GM19468 (cell line): Measurements from ENCODE around the gene BMP5.
"Not testable (repeated sequence)": the region's sequence is repeated elsewhere in the genome, so short reads cannot be mapped to it uniquely, and the experiment has no call there.

Experiments used
- ATAC-seq: cut with Tn5 transposase; IDR thresholded peaks from one replicate; pipeline ENCODE4 v1.9.1; 2021; ENCODE audit warnings: mild to moderate bottlenecking, moderate library complexity, moderate number of reproducible peaks; ENCODE audit not compliant: unreplicated experiment; ENCODE audit errors: extremely low read depth

BMP5 gene

DNA sequence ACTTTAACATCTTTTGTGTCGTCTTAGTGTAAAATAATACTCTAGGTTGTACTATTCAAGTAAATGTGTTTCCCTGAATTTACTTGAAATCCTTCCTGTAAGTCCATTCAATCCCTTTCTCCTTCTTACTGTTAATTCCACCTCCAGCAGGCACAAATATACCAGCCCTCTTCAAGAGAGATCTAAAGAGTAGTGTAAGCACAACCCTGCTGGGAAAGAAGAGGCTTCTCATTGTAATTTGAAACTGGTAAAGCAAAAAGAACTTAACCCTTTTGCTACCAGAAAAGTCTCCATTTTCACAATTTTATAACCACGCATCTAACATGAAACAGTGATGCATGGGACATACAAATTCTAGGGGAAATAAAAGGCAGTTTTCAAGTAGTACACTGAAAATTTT is at the start of gene BMP5:
TSS of gene BMP5 (minus strand) at position 191 of the 400 bp plus-strand sequence. CDS start 725 bp downstream, outside the sequence.
- ATAC-seq, result no peak

DNA sequence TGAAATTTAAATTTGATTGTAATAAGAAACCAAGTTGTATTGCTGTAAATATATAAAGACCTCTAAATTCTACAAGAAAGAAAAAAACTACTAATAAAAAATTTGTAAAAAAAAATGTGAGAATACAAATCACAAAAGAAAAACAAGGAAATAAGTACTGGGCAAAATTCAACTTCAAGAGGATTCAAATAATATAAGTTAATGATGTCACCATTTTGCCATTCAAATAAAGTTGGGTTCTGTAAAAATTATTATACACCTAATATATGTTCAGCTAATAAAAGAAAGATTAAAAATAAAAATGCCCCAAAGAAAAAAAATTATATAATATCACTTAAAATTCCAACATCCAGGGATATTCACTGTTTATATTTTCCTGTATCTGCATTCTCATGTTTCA is 47.0 kb upstream of the BMP5 start:
- ATAC-seq, result no peak

DNA sequence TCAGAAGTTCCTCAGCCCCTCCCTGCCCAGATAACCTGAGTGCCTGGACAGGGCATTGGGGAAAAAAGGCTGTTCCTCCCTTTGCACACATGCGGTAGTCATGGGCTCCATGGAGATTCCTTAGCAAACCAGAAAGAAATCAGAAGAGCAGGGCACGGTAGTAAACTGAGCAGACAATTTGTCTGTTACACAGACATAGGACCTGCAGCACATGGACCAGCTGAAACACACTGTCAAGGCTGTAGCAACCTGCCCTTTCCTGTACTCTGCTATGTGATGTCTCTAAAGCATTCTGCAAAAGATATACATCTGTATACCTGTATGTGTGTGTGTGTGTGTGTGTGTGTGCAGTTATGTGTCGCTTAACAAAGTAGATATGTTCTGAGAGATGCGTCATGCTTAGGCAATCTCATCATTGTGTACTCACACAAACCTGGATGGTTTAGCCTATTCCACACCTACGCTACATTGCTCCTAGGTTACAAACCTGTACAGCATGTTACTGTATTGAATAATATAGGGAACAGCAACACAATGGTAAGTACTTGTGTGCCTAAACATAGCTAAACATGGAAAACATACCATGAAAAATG is 44.4 kb upstream of the BMP5 start:
- ATAC-seq, result no peak

DNA sequence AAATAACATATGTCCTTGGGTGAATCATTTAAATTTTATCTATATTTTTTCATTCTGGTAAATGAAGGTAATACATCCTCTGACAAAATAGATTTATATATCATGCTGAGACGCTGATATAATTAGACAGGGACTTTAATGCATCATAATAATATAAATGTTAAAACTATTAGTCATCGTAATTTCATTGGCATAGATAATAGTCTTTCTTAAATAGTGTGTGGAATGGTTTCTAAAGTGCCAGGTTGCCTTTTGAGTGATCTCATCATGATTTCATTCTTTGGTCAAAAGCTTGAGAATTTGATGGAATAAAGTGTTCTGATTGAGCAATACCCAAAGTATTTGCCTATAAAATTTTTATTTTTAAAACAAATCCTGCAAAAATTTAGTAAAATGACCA is 43.2 kb upstream of the BMP5 start:
- no peak for ATAC-seq

DNA sequence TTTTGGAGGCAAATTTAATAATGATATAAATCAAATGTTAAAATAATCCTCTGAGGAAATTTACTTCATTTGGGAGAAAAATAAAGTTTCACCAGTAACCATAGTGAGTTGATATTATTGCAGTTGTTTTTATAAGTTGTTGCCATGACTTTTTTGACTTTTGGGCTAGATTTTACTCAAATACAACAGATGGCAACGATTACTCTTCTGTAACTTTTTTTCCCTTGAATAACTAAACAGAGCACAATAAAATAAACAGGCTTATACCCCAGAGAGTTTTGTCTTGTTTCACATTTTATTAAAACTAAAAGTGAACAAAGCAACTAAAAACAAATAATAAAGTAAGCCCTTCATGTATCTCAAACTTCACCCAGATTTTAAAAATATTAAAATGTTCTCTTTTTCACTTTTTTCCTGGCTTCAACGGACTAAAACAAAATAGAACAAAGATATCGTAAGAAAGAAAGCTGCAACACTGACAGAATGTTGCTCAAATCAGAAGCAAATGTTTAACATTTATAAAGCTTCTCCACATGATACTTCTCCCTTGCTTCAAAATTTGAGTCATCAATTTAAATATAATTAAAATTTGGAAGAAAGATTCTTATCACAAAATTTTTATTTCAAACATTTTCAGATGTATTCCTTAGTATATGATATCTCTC is 42.5 kb upstream of the BMP5 start:
- no peak for ATAC-seq

DNA sequence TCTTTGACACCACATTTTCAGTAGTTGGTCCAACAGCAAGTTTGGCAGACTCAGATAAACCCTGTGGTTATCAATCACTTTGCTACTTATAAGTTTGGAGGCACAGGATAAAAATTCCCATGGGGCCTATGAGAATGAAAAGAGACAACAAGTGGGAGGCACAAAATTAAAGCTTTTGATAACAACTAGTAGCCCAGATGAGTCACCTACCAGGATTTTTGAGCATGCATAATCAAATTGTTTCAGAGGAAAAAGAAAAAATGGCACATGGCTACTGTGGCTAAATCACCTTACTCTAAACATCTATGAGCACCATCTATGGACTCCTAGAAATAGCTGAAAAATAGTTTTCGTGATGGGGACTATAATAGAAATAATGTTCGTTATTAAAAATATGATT is 40.8 kb upstream of the BMP5 start:
- no peak for ATAC-seq

DNA sequence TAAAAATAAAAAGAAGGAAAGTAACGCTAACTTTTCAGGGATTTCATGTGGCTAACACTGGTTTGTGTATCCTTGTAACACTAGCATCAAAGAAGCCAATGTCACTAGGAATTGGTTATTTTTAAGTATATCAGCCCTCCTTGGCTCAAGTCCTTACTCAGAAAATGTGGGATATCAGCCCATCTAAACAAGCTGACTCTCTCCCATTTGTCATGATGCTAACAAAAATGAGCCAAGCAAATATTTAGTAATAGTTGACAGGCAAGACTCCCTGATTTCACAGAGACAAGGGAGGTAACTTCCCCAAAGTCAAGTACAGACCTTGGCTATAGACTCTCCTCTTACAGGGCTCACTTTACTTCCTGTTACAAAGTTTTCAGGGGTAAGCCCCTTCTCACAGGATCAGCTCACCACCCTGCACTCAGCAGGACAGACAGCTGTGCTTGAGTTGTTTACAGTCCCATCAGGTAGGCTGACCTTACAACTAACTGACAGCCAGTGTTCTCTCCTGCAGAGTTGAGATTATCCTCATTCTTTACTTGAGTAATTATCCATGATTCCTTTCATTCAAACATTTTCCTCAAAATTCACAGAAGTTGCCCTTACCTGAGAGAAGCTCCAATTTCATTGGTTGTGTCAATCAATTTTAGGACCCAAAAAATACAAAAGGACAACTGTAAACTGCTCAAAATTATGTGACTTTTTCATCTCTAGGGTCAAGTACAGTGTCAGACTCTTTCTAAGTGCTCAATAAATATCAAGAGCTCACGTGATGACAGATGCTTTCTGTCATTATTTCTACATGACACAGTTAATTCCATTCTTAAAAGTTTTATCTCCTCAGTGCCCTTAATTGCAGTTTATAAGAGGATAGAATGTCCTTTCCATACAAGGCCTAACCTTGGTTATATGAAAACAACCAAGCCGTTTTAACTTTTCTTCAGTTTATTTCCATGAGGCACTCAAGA is 38.1 kb upstream of the BMP5 start:
- no peak for ATAC-seq

DNA sequence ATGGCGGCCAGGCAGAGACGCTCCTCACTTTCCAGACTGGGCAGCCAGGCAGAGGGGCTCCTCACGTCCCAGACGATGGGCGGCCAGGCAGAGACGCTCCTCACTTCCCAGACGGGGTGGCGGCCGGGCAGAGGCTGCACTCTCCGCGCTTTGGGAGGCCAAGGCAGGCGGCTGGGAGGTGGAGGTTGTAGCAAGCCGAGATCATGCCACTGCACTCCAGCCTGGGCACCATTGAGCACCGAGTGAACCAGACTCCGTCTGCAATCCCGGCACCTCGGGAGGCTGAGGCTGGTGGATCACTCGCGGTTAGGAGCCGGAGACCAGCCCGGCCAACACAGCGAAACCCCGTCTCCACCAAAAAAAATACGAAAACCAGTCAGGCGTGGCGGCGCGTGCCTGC is 35.1 kb upstream of the BMP5 start:
- ATAC-seq, result not testable (repeated sequence)

DNA sequence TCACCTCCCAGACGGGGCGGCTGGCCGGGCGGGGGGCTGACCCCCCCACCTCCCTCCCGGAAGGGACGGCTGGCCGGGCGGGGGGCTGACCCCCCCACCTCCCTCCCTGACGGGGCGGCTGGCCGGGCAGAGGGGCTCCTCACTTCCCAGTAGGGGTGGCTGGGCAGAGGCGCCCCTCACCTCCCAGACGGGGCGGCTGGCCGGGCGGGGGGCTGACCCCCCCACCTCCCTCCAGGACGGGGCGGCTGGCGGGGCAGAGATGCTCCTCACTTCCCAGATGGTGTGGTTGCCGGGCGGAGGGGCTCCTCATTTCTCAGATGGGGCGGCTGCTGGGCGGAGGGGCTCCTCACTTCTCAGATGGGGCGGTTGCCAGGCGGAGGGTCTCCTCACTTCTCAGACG is 34.5 kb upstream of the BMP5 start:
- ATAC-seq, result not testable (repeated sequence)

DNA sequence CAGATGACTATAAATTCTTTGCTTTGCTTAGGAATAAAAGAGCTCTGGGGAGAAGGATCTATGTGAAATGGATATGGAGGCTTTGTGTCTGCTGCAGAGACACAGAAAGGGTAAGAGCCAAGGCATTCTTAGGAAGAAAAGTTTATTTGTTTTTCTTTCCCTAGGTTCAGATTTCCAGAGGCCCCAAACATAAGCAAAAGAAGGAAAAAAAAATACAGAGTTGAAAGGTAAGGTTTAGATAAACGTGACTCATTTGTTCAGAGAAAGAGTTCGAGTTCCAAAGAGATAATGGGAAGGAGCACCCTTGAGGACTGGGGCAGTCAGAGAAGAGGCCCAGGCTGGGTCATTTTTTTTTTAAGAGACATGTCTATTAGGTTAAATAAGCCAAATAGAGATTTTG is 27.4 kb upstream of the BMP5 start:
- ATAC-seq, result no peak

DNA sequence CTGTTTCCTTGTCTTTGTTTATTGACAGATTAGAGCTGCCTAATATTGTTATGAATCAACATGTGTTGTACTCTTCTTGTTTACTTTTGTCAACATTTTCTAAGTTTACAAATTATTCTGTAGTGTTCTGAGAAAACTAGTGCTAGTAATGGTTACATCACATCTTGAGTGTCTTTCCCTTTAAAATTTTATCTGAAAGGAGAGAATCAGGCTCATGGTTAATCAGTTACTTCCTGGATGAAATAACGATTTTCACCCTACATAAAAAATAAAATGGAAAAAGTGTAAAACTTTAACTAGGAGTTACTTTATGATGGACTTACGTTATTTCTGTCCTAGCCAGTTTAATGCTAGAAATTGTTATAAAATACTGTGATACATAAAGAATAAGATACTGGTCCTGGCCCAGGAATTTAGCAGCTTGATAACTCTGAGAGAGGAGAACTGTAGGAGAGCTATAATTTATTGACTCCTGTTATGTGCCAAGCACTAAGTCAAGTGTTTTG is 26.4 kb upstream of the BMP5 start:
- ATAC-seq, result no peak

DNA sequence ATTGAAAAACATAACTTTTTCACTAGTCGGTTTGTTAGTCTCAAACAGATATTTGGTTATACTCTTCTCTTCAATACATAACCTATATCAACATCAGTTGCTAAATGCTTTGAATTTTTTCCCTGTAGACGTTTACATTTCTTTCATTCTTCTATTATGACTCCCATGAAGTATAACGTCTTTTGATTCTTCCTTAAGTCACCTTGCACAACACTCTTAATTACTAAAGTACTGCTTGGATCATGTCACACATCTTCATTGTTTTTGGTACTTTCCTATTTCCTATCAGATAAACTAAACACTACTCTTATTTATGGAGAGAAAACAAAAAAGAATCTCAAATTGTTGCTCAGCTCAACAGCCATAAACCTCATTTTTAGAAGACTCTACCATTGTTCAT is 23.0 kb upstream of the BMP5 start:
- no peak for ATAC-seq

DNA sequence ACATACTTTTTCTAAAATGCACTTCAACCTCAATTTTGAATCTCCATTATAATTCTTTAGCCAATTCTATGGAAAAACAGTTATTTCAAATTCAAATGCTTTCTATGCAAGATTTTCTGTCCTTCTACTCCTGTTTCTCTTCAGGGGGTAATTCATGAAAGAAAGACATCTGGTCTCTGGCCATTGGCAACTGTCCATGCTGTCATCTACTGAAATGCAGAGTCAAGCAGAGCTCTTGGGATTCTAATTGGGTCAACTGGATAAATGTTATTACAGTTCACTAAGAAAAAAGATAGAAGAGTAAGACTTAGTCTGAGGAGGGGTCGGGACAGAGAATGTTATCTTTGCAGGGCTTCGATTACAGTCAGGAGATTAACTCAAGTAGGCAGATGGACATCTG is 22.0 kb upstream of the BMP5 start:
- no peak for ATAC-seq

DNA sequence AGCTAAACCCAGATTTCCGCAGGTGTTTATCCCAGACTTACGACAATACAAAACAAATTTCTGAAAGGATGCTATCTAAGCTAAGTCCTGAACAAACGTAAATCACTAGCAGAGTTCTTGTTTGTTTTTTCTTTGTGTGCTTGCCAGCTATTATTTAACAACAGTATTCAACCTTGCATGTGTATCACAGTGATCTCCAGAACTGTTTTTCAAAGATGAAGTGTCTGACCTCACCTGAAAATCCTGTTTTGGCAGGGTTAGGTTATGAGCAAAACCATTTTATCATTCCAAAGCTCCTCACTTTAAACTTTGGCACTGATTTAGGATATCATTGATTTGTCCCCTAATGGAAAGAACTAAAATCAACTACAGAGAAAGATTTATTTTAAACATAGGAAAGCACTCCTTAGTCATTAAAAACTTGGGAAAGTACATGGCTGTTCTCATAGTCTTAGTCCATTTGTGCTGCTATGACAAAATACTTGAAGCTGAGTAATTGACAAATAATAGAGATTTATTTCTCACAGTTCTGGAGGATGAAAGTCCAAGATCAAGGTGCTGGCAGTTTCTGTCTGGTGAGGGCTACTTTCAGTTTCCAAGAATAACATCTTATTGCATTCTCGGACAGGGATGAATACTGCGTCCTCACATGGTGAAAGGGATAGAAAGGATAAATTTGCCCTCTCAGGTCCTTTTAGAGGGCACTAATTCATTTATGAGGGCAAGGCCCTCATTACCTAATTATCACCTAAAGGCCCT is 20.8 kb upstream of the BMP5 start:
- ATAC-seq, result no peak

DNA sequence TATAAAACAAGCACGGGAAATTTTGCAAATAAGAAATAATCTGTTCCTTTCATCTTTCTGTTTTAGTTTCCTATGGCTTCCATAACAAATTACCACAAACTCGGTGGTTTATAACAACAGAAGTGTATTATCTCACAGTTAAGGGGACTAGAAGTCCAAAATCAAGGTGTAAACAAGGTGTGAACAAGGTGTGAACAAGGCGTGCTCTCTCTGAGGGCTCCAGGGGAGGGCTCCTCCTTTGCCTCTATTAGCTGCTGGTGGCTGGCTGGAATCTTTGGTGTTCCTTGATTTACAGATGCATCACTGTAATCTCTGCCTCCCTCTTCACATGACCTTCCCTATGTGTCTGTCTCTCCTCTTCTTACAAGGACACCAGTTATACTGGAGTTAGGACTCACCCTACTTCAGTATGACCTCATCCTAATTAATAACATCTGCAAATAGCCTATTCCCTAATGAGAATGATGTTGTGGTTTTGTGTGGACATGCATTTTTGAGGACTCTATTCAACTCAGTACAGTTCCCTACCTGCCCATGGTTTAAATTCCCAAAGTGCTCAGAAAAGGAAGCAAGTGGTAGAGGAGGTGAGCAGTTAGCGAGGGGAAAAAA is 17.5 kb upstream of the BMP5 start:
- no peak for ATAC-seq

DNA sequence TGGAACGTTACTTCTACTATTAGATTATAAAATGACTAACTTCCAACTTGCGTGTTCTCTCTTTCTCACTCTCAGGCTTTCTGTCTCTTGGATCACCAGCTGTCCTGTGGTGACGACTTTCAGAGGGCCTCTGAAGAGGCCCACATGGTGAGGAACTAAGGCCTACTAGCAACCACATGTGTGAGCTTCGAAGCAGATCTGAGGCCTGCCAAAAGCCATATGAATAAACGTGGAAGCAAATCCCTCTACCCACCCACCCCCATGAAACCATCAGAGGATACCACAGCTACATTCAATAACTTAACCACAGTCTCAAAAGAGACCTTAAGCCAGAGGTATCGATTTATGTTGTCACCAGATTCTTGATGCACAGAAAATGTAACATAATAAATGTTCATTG is 13.5 kb upstream of the BMP5 start:
- no peak for ATAC-seq

DNA sequence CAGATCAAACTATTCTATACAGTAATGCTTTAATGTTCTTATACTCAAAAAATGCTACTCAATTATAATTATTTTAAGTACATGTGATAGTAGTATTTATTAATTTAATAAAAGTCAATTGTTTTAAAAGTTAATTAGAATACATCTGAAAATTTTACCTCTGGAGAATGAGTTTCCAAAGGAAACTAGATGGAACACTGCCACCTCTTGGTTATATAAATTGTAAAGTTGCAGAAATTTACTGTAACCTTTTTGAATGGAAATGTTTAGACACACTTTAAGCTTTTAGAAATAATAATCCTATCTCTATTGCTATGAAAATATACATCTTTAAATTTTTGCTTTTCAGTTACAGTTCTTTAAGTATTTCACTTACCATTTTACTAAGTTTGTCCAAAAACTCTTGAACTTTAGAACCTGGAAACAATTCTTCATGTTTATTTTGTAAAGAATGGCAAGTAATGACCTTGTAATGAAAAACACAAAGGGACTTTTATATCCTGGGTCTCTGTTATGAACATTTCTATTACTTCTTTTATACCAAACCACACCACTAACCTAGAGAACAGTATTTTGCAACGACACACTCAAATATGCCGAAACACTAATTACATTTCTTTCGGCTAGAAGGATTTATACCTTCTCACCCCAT is 10.9 kb upstream of the BMP5 start:
- ATAC-seq, result no peak

DNA sequence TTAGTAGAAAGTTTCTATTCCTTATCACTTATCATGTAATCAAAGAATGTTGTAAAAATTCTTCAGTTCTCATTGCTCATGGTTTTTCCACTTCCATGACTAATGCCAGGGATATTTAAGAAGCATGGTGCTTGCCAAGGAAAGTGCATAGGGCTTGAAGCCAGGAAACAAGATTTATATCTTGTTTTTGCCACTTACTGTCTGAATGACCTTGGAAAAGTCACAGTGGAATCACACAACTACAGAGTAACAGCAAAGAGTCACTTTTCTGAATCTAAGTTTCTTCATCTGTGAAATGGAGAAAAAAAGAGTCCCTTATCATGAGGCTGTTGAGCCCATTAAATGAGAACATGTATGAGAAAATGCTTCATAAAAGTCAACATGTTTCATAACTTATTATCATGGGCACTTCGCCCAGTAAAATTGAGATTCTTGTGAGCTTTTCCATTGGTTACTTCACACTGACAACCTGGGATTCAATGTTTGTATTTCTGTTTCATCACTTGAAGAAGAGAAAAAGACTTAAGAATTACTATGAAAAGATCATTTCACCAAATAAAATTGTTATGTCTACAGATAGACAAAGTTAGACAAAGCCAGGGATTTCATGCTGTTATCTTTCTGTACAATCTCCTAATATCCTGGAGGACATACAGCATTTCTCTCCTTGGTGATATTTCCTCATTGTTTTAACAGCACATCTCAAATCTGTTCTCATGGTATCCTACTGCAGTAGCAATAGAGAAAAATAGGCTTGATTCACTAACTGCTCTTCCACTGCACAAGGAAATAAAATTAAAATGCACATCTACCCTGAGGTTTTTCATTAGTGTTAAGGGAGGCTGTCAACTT is 7.6 kb upstream of the BMP5 start:
- ATAC-seq, result no peak
